GM19025 (cell line): Measurements from ENCODE around the gene BID.

Experiments
- ATAC-seq: cut with Tn5 transposase; IDR thresholded peaks from one replicate; pipeline ENCODE4 v1.9.1; 2021; ENCODE audit warnings: mild to moderate bottlenecking, low read depth, moderate library complexity; ENCODE audit not compliant: unreplicated experiment

BID gene

GRCh38 chr22:17804331-17805080, 30.2 kb upstream of the BID start:
- no peak for ATAC-seq

- no peak for ATAC-seq
Observed at GRCh38 chr22:17803609-17804270, 29.5 kb upstream of the BID start.

GRCh38 chr22:17802822-17803221, 28.6 kb upstream of the BID start:
- ATAC-seq, result no peak

GRCh38 chr22:17802411-17802810, 28.1 kb upstream of the BID start:
- ATAC-seq, result no peak

GRCh38 chr22:17797721-17798559, 23.7 kb upstream of the BID start:
- no peak for ATAC-seq

GRCh38 chr22:17796695-17797094, 22.4 kb upstream of the BID start:
- ATAC-seq, result no peak

GRCh38 chr22:17795661-17796548, 21.6 kb upstream of the BID start:
- ATAC-seq, result no peak

- ATAC-seq, result no peak
Observed at GRCh38 chr22:17794726-17795542, 20.7 kb upstream of the BID start.

- no peak for ATAC-seq
Observed at GRCh38 chr22:17792854-17793434, 18.7 kb upstream of the BID start.

GRCh38 chr22:17792299-17792698, 18.0 kb upstream of the BID start:
- no peak for ATAC-seq

GRCh38 chr22:17791196-17791595, 16.9 kb upstream of the BID start:
- no peak for ATAC-seq

- no peak for ATAC-seq
Observed at GRCh38 chr22:17789379-17790200, 15.3 kb upstream of the BID start.

GRCh38 chr22:17788528-17789378, 14.5 kb upstream of the BID start:
- no peak for ATAC-seq

- no peak for ATAC-seq
Observed at GRCh38 chr22:17787716-17788330, 13.6 kb upstream of the BID start.

- no peak for ATAC-seq
Observed at GRCh38 chr22:17787241-17787640, 13.0 kb upstream of the BID start.

- no peak for ATAC-seq
Observed at GRCh38 chr22:17786435-17787161, 12.3 kb upstream of the BID start.
